Adrenal gland (tissue), 12 donors: ENCODE results near the gene FRK. TPM values are rescaled to one million over a fixed set of nuclear protein-coding genes. Genes with fewer than 3 reads are reported as not detected.
A peak's percentile ranks its signal among the peaks of the same experiment; 100 is the strongest.

ENCODE experiments used
- DNase-seq, 7 donors: peaks; one replicate each; pipeline ENCODE4 v3.0.0-alpha.2; 2019 to 2020
- H3K27ac ChIP-seq, 5 donors: fragments of 200-600 bp; sonication (generic) in 4 of 5; 1 replicate in 3 of 5; 2 replicates in 2 of 5; pipeline versions ENCODE4 v1.5.1 to v1.8.0; 2016 to 2020; ENCODE audit warnings: mild to moderate bottlenecking in 1 of 5
- H3K27me3 ChIP-seq: fragments of 200-600 bp; 2 replicates; pipeline ENCODE4 v1.8.0; 2021
- H3K36me3 ChIP-seq, 2 donors: fragments of 200-600 bp; replicated peaks in 1 of 2; 1 replicate in 1 of 2; 2 replicates in 1 of 2; pipeline versions ENCODE4 v1.5.1 to v1.8.0; 2018 to 2022
- H3K4me1 ChIP-seq, 2 donors: fragments of 200-600 bp; replicated peaks in 1 of 2; 1 replicate in 1 of 2; 2 replicates in 1 of 2; pipeline versions ENCODE4 v1.5.1 to v1.8.0; 2018 to 2021
- H3K4me3 ChIP-seq, 4 donors: fragments of 200-600 bp; sonication (generic) in 3 of 4; one replicate each; pipeline ENCODE4 v1.5.1; 2016 to 2018
- H3K9me3 ChIP-seq, 3 donors: fragments of 200-600 bp; sonication (generic) in 1 of 3; replicated peaks in 1 of 3; 1 replicate in 2 of 3; 2 replicates in 1 of 3; pipeline versions ENCODE4 v1.5.1 to v1.8.0; 2016 to 2021
- POLR2A ChIP-seq, 2 donors: fragments of 450-650 bp; IDR thresholded peaks; one replicate each; pipeline ENCODE4 v1.6.1; 2017; ENCODE audit warnings: antibody characterized with exemption in 2 of 2, mild to moderate bottlenecking in 2 of 2, moderate library complexity in 1 of 2
- WGBS, 4 donors: extraction: QIAGEN DNeasy Blood & Tissue Kit in 2 of 4; methylation state at CpG; one replicate each; pipeline versions ENCODE4 v1.1.5 to v1.1.7; 2013 to 2017; 5-methylcytosine and 5-hydroxymethylcytosine counted together
- intact Hi-C, 2 donors: fragments of 100-400 bp; cut with DNase I; formaldehyde crosslinking; loops; one replicate each; pipeline versions ENCODE4 v1.14.1 to v1.15.0; 2022 to 2023
- polyA plus RNA-seq, 3 donors: library from polyadenylated mRNA; stranded (reverse); fragments of 200-250 nt in 2 of 3; fragments of 350-450 nt in 1 of 3; fragmentation: Illumina TruSeq in 1 of 3; extraction: RNeasy Lipid Tissue Mini Kit (QIAGEN cat#74804) in 1 of 3; gene quantifications; one replicate each; pipeline ENCODE4 v1.2.3, GENCODE V29; 2013 to 2014
- total RNA-seq, 9 donors: library from RNA; depleted of rRNA in 4 of 9; stranded (reverse); fragments of >200 nt in 4 of 9; fragments of 120-200 nt in 1 of 9; fragmentation: NEBNext Ultra II Directional in 1 of 9; extraction: Animal tissue kit (Norgen Biotek cat#: 25700) in 1 of 9; gene quantifications; one replicate each; pipeline versions ENCODE4 v1.1.0 to v1.2.4, GENCODE V29; 2013 to 2023
- TF ChIP-seq, protein P1 (sequence below), 6 experiments: fragments of 450-650 bp in 4 of 6; fragments of 200-600 bp in 2 of 6; sonication (generic) in 1 of 6; IDR thresholded peaks; 1 replicate in 5 of 6; 2 replicates in 1 of 6; pipeline versions ENCODE4 v1.5.1 to v1.8.0; 2016 to 2021; ENCODE audit warnings: antibody characterized with exemption in 6 of 6, mild to moderate bottlenecking in 2 of 6, moderate library complexity in 1 of 6
- donor health status: healthy with polysubstance abuse.
- donor health status: Bipolar disorder and iron deficiency.
- donor health status: DM: yes; HTN: yes; CAD: no.
- donor health status: DM: no; HTN: no; CAD: no.
- donor health status: DM: no; HTN: no; CAD: no.
- donor health status: DM: yes; HTN: yes; CAD: no.

The FRK gene
- total and polyA plus RNA-seq, 12 donors = 0.30 to 5.1 (median 2.5) TPM

DNA sequence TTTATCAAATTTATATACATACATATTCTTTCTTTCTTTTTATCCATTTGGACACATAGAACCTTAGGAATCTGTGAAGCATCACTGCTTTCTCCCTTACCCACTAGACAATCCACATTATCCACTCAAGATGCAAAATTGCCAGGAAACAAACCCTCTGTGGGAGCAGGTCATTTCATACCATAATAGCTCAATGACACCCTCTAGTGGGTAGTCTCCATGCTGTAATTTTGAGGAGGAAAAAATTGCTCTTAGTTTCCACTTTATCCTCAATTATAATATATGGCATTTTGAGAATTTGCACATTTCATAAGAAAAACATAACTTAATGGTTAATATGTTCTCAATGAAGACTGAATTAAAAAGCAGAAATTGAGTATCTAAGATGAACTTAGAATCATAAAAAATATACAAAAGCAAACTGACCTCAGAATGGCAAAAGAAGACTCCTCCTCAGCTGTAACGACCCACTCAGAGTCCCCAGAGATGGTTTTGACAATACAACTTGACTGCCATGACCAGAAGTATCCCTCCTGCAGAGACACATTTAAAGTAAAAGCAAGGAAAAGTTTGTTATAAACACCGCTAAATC lies 164.1 kb downstream of the FRK start:
- Histone ChIP-seq H3K4me3 (no peak overlapping the region), H3K4me1 (peaks cover 0 to 8% of the 10 kb centered on the region in 2 donors), H3K9me3 (no peaks in the 10 kb centered on the region), H3K36me3 (no peaks in the 10 kb centered on the region), H3K27me3 (no peaks in the 10 kb centered on the region), H3K27ac (no peak overlapping the region)
- intact Hi-C loops = loop anchor here in 1 of 2 donors (5.0 kb wide), 1 partner anchor 1149 kb away; no protein-coding TSS in a partner anchor
- peak in 2 of 7 donors; percentile 11 to 13 for DNase-seq
- TF ChIP-seq, protein P1, sequence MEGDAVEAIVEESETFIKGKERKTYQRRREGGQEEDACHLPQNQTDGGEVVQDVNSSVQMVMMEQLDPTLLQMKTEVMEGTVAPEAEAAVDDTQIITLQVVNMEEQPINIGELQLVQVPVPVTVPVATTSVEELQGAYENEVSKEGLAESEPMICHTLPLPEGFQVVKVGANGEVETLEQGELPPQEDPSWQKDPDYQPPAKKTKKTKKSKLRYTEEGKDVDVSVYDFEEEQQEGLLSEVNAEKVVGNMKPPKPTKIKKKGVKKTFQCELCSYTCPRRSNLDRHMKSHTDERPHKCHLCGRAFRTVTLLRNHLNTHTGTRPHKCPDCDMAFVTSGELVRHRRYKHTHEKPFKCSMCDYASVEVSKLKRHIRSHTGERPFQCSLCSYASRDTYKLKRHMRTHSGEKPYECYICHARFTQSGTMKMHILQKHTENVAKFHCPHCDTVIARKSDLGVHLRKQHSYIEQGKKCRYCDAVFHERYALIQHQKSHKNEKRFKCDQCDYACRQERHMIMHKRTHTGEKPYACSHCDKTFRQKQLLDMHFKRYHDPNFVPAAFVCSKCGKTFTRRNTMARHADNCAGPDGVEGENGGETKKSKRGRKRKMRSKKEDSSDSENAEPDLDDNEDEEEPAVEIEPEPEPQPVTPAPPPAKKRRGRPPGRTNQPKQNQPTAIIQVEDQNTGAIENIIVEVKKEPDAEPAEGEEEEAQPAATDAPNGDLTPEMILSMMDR (IDR thresholded peaks at IDR 0.05) = peak; percentile 46 to 79 (median 62)
- TF ChIP-seq POLR2A (IDR thresholded peaks at IDR 0.05) = no peak
- 67 to 72% (median 71%) methylated on average over 2 of the region's 2 CpGs for WGBS, 4 donors

DNA sequence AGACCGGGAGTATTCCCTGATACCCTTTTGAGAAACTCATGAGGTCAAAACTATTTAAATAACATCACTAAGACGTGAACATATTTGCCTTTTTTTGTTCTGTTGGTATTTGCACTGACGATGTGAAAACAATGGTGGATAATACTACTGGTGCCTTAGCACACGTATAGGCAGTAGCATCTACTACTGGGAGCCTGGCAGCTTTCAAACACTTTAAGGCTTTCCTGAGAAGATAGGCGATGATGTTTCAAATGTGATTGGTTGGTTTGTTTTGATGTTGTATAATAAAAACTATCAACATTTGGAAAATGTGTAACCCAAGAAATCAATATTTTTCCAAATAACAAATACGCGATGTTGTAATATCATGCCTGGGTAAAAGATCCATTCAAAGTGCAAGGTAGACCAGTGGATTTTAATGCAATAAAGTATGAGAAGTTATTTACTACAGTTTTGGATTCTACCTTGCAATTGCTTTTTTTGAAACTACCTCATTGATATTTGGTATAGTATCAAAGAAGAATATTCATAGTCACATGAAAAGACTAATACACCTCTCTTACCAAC lies 166.2 kb downstream of the FRK start:
- intact Hi-C loops = no loop called here
- H3K27ac ChIP-seq = no peak overlapping the region
- H3K27me3 ChIP-seq = no peaks in the 10 kb centered on the region
- peaks cover 0 to 8% of the 10 kb centered on the region in 2 donors for H3K4me1 ChIP-seq
- H3K9me3 ChIP-seq = no peaks in the 10 kb centered on the region
- DNase-seq = no peak
- H3K4me3 ChIP-seq = no peak overlapping the region
- 90 to 95% (median 91%) methylated on average over 7 of the region's 7 CpGs for WGBS, 4 donors
- H3K36me3 ChIP-seq = no peaks in the 10 kb centered on the region
- no peak for TF ChIP-seq POLR2A (IDR thresholded peaks at IDR 0.05)
- TF ChIP-seq, protein P1 (IDR thresholded peaks at IDR 0.05) = no peak

DNA sequence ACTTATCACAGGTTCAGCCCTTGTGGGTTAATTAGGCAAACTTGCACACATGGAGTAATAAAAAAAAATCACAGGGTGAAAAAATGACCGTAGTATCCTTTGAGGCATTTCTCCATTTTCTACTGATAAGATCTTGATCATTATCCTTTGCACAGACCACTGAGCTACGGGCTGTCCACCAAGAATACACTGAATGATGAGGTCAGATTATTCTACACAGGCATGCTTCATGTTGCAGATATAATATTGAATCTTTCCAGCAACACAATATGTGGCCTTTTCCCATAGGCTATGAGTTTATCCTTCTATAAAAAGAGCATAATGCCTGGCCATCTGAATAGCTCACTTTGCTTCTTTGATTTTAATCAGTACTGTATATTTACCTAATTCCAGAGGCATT lies 168.9 kb downstream of the FRK start:
- WGBS, 4 donors = 65 to 80% (median 77%) methylated on average over 2 of the region's 2 CpGs
- DNase-seq = no peak
- peaks cover 0 to 8% of the 10 kb centered on the region in 2 donors for H3K4me1 ChIP-seq
- H3K27me3 ChIP-seq = no peaks in the 10 kb centered on the region
- no peaks in the 10 kb centered on the region for H3K36me3 ChIP-seq
- no peaks in the 10 kb centered on the region for H3K9me3 ChIP-seq
- TF ChIP-seq, protein P1 (IDR thresholded peaks at IDR 0.05) = no peak
- no peak for TF ChIP-seq POLR2A (IDR thresholded peaks at IDR 0.05)
- H3K27ac ChIP-seq = no peak overlapping the region
- intact Hi-C loops = no loop called here
- H3K4me3 ChIP-seq = no peak overlapping the region

DNA sequence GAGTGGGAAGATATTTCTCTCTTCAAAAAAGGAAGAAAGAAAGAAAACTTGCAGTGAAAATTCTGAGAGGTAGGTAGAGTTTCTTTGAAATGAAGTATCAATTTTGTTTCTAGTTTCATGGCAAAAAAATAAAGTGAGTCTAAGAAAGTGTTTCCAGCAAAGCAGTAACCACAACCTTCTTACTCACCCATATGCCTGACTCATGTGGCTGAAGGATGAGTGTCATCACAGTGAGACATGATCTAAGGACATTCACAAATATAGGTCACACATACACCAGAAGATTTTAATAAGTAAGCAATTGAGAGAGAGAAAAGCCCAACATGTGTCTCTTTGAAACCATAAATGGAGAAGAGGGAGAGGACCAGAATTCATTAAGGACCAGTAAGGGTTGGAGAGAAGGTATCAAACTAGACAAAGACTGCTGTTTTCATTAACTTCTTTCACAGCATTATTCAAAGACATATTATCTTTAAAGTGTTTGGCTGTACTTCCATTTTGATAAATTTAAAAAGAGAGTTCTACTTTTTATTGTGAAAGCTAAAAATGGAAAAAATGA lies 169.5 kb downstream of the FRK start:
- H3K4me3 ChIP-seq = no peak overlapping the region
- no peaks in the 10 kb centered on the region for H3K9me3 ChIP-seq
- H3K27me3 ChIP-seq = no peaks in the 10 kb centered on the region
- TF ChIP-seq, protein P1 (IDR thresholded peaks at IDR 0.05) = no peak
- TF ChIP-seq POLR2A (IDR thresholded peaks at IDR 0.05) = no peak
- H3K27ac ChIP-seq = no peak overlapping the region
- intact Hi-C loops = no loop called here
- peaks cover 0 to 8% of the 10 kb centered on the region in 2 donors for H3K4me1 ChIP-seq
- peak in 3 of 7 donors; percentile 15 to 20 (median 16) for DNase-seq
- H3K36me3 ChIP-seq = no peaks in the 10 kb centered on the region
